Activated CD8-positive, alpha-beta memory T cell treated with anti-CD3 and anti-CD28 coated beads, Interleukin-2, amount 50 U/mL, for 24 hours (primary cell): ENCODE data around the gene VRK2.
"Not testable (repeated sequence)": the region's sequence is repeated elsewhere in the genome, so short reads cannot be mapped to it uniquely, and the experiment has no call there.

ENCODE experiments used
- DNase-seq: peaks from one replicate; pipeline ENCODE4 v3.0.0-alpha.2; 2020; ENCODE audit errors: extremely low read depth

Gene VRK2

GRCh38 chr2:58054264-58054663 lies 7.7 kb downstream of the VRK2 start:
- DNase-seq: no peak

GRCh38 chr2:58055033-58055786 lies 8.6 kb downstream of the VRK2 start:
- DNase-seq: no peak

- no peak for DNase-seq
Observed at GRCh38 chr2:58056192-58056916, 9.7 kb downstream of the VRK2 start.

GRCh38 chr2:58057707-58058530 lies 11.3 kb downstream of the VRK2 start:
- no peak for DNase-seq

- no peak for DNase-seq
Observed at GRCh38 chr2:58063641-58064040, 17.0 kb downstream of the VRK2 start.

GRCh38 chr2:58064086-58064485 lies 17.5 kb downstream of the VRK2 start:
- no peak for DNase-seq

- DNase-seq: no peak
Observed at GRCh38 chr2:58065248-58065647, 18.6 kb downstream of the VRK2 start.

GRCh38 chr2:58067001-58067400 lies 20.4 kb downstream of the VRK2 start:
- DNase-seq: no peak

GRCh38 chr2:58070765-58071164 lies 24.2 kb downstream of the VRK2 start:
- no peak for DNase-seq

GRCh38 chr2:58072102-58072501 lies 25.5 kb downstream of the VRK2 start:
- no peak for DNase-seq

- DNase-seq: no peak
Observed at GRCh38 chr2:58073008-58073407, 26.4 kb downstream of the VRK2 start.

- no peak for DNase-seq
Observed at GRCh38 chr2:58073751-58074150, 27.1 kb downstream of the VRK2 start.

- no peak for DNase-seq
Observed at GRCh38 chr2:58081000-58081399, 34.4 kb downstream of the VRK2 start.

- DNase-seq: no peak
Observed at GRCh38 chr2:58089081-58089480, 42.5 kb downstream of the VRK2 start.

- not testable (repeated sequence) for DNase-seq
Observed at GRCh38 chr2:58092772-58093171, 46.2 kb downstream of the VRK2 start.

GRCh38 chr2:58097025-58097424 lies 50.4 kb downstream of the VRK2 start:
- DNase-seq: no peak

GRCh38 chr2:58098254-58099095 lies 51.9 kb downstream of the VRK2 start:
- DNase-seq: no peak

- no peak for DNase-seq
Observed at GRCh38 chr2:58099096-58099769, 52.6 kb downstream of the VRK2 start.

GRCh38 chr2:58101500-58101899 lies 54.9 kb downstream of the VRK2 start:
- no peak for DNase-seq

- DNase-seq: no peak
Observed at GRCh38 chr2:58106896-58107295, 60.3 kb downstream of the VRK2 start.
